Dendritic cell treated with granulocyte-macrophage colony-stimulating factor and Interleukin-4, amounts not matched to agents 40 ng/mL and 50 ng/mL, for 4 days (primary cell): Measurements from ENCODE around the gene MS4A13.

ENCODE experiments used
- H3K27ac Mint-ChIP-seq: one replicate; pipeline ENCODE4 v1.8.0; 2022; ENCODE audit warnings: mild to moderate bottlenecking, mixed read lengths
- H3K27me3 Mint-ChIP-seq: one replicate; pipeline ENCODE4 v1.8.0; 2022; ENCODE audit warnings: mild to moderate bottlenecking, mixed read lengths
- H3K36me3 Mint-ChIP-seq: one replicate; pipeline ENCODE4 v1.8.0; 2022; ENCODE audit warnings: low read depth, mixed read lengths
- H3K4me1 Mint-ChIP-seq: one replicate; pipeline ENCODE4 v1.8.0; 2022; ENCODE audit warnings: low read depth, mixed read lengths
- H3K4me3 Mint-ChIP-seq: one replicate; pipeline ENCODE4 v1.8.0; 2022; ENCODE audit warnings: mild to moderate bottlenecking, moderate library complexity, mixed read lengths
- H3K9me3 Mint-ChIP-seq: one replicate; pipeline ENCODE4 v1.8.0; 2022; ENCODE audit warnings: mixed read lengths
- intact Hi-C: fragments of 100-400 bp; cut with micrococcal nuclease; formaldehyde crosslinking; loops from one replicate; pipeline ENCODE4 v1.15.0; 2022

The MS4A13 gene

DNA sequence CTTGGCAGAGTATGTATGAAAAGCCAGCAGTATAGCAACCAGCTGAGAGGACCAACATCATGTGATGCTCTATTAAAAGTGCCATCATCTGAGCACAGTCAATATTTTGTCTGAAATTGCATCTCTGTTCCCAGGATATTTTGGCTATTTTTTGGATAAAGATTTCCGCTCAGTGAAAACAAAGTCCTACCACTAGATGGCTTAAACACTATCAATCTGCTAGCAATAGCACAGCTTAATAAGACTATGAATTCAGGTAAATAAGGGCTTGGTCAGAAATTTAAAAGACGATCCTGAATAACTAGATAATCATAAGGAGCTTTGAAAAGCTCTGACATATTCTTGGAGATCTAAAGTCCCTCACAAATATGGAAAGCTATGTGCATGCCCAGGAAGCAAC lies 74.4 kb downstream of the MS4A13 start:
- H3K27ac Mint-ChIP-seq, result no peak overlapping the region
- intact Hi-C loops, result no loop called here
- no peak overlapping the region for H3K4me3 Mint-ChIP-seq
- H3K36me3 Mint-ChIP-seq, result no peaks in the 10 kb centered on the region
- peaks cover 6% of the 10 kb centered on the region for H3K27me3 Mint-ChIP-seq
- no peaks in the 10 kb centered on the region for H3K4me1 Mint-ChIP-seq
- peaks cover 23% of the 10 kb centered on the region for H3K9me3 Mint-ChIP-seq
